Lower lobe of right lung (tissue), 2 donors: Measurements from ENCODE around the gene PEAK1. TPM values are rescaled to one million over a fixed set of nuclear protein-coding genes. Genes with fewer than 3 reads are reported as not detected.

Source experiments
- ATAC-seq, 2 donors: fragments of 200-7000 bp; cut with Tn5 transposase; one replicate each; pipeline ENCODE4 v1.9.1; 2020 to 2022; ENCODE audit warnings: mild to moderate bottlenecking in 2 of 2, moderate library complexity in 2 of 2
- DNase-seq: peaks from one replicate; pipeline ENCODE4 v3.0.0-alpha.2; 2020
- H3K27ac ChIP-seq: fragments of 200-600 bp; one replicate; pipeline ENCODE4 v1.8.0; 2022
- H3K27me3 ChIP-seq: fragments of 200-600 bp; one replicate; pipeline ENCODE4 v1.8.0; 2022; ENCODE audit warnings: low read depth
- H3K36me3 ChIP-seq: fragments of 200-600 bp; one replicate; pipeline ENCODE4 v1.8.0; 2022; ENCODE audit warnings: mild to moderate bottlenecking
- H3K4me1 ChIP-seq: fragments of 200-600 bp; one replicate; pipeline ENCODE4 v1.8.0; 2022
- H3K4me3 ChIP-seq: fragments of 200-600 bp; one replicate; pipeline ENCODE4 v1.8.0; 2022; ENCODE audit warnings: mild to moderate bottlenecking
- H3K9me3 ChIP-seq: fragments of 200-600 bp; one replicate; pipeline ENCODE4 v1.8.0; 2022
- CTCF ChIP-seq: fragments of 200-600 bp; IDR thresholded peaks from one replicate; pipeline ENCODE4 v1.8.0; 2022; ENCODE audit warnings: antibody characterized with exemption, mild to moderate bottlenecking
- intact Hi-C: fragments of 100-400 bp; cut with DNase I; formaldehyde crosslinking; loops from one replicate; pipeline ENCODE4 v1.11.0; 2022
- total RNA-seq: library from RNA; stranded (reverse); fragmentation: NEBNext Ultra II Directional; extraction: Animal tissue kit (Norgen Biotek cat#: 25700); gene quantifications from one replicate; pipeline ENCODE4 v1.2.1, GENCODE V29; 2021
- donor health status: DM: no; HTN: yes; CAD: no; lungs with severe emphysema.

PEAK1 gene
- total RNA-seq, 1 donor from 2014 or later, result 112 TPM

GRCh38 chr15:77071305-77072223, 348.3 kb downstream of the PEAK1 start:
- peak overlapping the region; percentile 85 for H3K4me3 ChIP-seq
- no peaks in the 10 kb centered on the region for H3K27me3 ChIP-seq
- no peak for TF ChIP-seq CTCF
- intact Hi-C loops, result no loop called here
- no peaks in the 10 kb centered on the region for H3K9me3 ChIP-seq
- H3K4me1 ChIP-seq, result peaks cover 46% of the 10 kb centered on the region
- peak overlapping the region; percentile 95 for H3K27ac ChIP-seq
- DNase-seq, result no peak
- no peak for ATAC-seq
- H3K36me3 ChIP-seq, result no peaks in the 10 kb centered on the region

GRCh38 chr15:77070495-77071304, 349.2 kb downstream of the PEAK1 start, which contains the start of gene TSPAN3:
Gene TSPAN3 (minus strand): TSS chr15:77071109. CDS start chr15:77070954, 155 bp downstream.
- Histone ChIP-seq H3K36me3 (no peaks in the 10 kb centered on the region), H3K9me3 (no peaks in the 10 kb centered on the region), H3K27ac (peak within 1 kb of the TSS; percentile 95), H3K4me1 (peaks cover 53% of the 10 kb centered on the region), H3K4me3 (peak within 1 kb of the TSS; percentile 85), H3K27me3 (no peaks in the 10 kb centered on the region)
- DNase-seq (peak; percentile 95), ATAC-seq (peak; percentile 88 to 95)
- no peak for TF ChIP-seq CTCF
- intact Hi-C loops, result no loop called here

- no peaks in the 10 kb centered on the region for H3K27me3 ChIP-seq
- TF ChIP-seq CTCF, result no peak
- no peak for DNase-seq
- H3K4me1 ChIP-seq, result peaks cover 58% of the 10 kb centered on the region
- intact Hi-C loops, result no loop called here
- peak overlapping the region; percentile 95 for H3K27ac ChIP-seq
- H3K36me3 ChIP-seq, result no peaks in the 10 kb centered on the region
- no peak for ATAC-seq
- peak overlapping the region; percentile 85 for H3K4me3 ChIP-seq
- H3K9me3 ChIP-seq, result no peaks in the 10 kb centered on the region
Observed at GRCh38 chr15:77070180-77070494, 349.8 kb downstream of the PEAK1 start.

GRCh38 chr15:77069521-77070121, 350.3 kb downstream of the PEAK1 start:
- Histone ChIP-seq H3K4me3 (peak overlapping the region; percentile 85), H3K36me3 (no peaks in the 10 kb centered on the region), H3K4me1 (peaks cover 64% of the 10 kb centered on the region), H3K27me3 (no peaks in the 10 kb centered on the region), H3K27ac (peak overlapping the region; percentile 95), H3K9me3 (no peaks in the 10 kb centered on the region)
- intact Hi-C loops, result no loop called here
- TF ChIP-seq CTCF, result no peak
- ATAC-seq, result peak; percentile 76 to 79
- peak; percentile 56 for DNase-seq

- intact Hi-C loops, result no loop called here
- Histone ChIP-seq H3K4me3 (peak overlapping the region; percentile 85), H3K4me1 (peaks cover 74% of the 10 kb centered on the region), H3K9me3 (no peaks in the 10 kb centered on the region), H3K27ac (peak overlapping the region; percentile 95), H3K36me3 (no peaks in the 10 kb centered on the region), H3K27me3 (no peaks in the 10 kb centered on the region)
- no peak for TF ChIP-seq CTCF
- ATAC-seq (no peak), DNase-seq (no peak)
Observed at GRCh38 chr15:77068633-77069032, 351.3 kb downstream of the PEAK1 start.
